ENCODE data around the gene NTSR2.

- no peak for TF ChIP-seq CTCF (IDR thresholded peaks at IDR 0.05)
- no peak for TF ChIP-seq EP300 (IDR thresholded peaks at IDR 0.05)
These were observed 33.7 kb upstream of the NTSR2 start for GRCh38 chr2:11703700-11704099.
